ENCODE measurements around the gene ILDR2. TPM values are rescaled to one million over a fixed set of nuclear protein-coding genes. Genes with fewer than 3 reads are reported as not detected.

The ILDR2 gene
- total and polyA plus RNA-seq, 9 of the 15 experiments (the other 6 are each of a cell fraction or from before 2014, with no cell fraction given), result 0.03 to 0.31 (median 0.18) TPM; not detected in 2

DNA sequence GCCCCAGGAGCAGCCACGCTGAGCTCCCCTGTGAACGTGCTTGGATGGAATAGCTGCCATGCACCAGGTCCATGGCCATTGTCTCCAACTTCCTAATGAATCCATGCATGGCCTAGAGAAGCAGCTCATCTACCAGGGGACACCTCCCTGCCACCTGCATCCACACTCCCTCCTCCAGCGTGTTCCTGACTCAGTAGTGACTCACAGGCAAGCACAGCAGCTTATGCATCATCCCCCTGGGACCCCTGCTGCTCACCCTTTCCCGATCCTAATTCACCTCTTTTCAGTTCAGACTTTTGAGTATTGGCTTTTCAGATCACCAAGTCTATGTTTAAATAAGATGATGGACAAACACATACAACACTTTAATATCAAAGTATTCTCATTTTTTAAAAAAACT, 59.4 kb downstream of the ILDR2 start (continued):
- TF ChIP-seq, protein P1, sequence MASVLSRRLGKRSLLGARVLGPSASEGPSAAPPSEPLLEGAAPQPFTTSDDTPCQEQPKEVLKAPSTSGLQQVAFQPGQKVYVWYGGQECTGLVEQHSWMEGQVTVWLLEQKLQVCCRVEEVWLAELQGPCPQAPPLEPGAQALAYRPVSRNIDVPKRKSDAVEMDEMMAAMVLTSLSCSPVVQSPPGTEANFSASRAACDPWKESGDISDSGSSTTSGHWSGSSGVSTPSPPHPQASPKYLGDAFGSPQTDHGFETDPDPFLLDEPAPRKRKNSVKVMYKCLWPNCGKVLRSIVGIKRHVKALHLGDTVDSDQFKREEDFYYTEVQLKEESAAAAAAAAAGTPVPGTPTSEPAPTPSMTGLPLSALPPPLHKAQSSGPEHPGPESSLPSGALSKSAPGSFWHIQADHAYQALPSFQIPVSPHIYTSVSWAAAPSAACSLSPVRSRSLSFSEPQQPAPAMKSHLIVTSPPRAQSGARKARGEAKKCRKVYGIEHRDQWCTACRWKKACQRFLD (CRISPR knock-in tag; IDR thresholded peaks at IDR 0.05), result no peak
- TF ChIP-seq, protein P2, sequence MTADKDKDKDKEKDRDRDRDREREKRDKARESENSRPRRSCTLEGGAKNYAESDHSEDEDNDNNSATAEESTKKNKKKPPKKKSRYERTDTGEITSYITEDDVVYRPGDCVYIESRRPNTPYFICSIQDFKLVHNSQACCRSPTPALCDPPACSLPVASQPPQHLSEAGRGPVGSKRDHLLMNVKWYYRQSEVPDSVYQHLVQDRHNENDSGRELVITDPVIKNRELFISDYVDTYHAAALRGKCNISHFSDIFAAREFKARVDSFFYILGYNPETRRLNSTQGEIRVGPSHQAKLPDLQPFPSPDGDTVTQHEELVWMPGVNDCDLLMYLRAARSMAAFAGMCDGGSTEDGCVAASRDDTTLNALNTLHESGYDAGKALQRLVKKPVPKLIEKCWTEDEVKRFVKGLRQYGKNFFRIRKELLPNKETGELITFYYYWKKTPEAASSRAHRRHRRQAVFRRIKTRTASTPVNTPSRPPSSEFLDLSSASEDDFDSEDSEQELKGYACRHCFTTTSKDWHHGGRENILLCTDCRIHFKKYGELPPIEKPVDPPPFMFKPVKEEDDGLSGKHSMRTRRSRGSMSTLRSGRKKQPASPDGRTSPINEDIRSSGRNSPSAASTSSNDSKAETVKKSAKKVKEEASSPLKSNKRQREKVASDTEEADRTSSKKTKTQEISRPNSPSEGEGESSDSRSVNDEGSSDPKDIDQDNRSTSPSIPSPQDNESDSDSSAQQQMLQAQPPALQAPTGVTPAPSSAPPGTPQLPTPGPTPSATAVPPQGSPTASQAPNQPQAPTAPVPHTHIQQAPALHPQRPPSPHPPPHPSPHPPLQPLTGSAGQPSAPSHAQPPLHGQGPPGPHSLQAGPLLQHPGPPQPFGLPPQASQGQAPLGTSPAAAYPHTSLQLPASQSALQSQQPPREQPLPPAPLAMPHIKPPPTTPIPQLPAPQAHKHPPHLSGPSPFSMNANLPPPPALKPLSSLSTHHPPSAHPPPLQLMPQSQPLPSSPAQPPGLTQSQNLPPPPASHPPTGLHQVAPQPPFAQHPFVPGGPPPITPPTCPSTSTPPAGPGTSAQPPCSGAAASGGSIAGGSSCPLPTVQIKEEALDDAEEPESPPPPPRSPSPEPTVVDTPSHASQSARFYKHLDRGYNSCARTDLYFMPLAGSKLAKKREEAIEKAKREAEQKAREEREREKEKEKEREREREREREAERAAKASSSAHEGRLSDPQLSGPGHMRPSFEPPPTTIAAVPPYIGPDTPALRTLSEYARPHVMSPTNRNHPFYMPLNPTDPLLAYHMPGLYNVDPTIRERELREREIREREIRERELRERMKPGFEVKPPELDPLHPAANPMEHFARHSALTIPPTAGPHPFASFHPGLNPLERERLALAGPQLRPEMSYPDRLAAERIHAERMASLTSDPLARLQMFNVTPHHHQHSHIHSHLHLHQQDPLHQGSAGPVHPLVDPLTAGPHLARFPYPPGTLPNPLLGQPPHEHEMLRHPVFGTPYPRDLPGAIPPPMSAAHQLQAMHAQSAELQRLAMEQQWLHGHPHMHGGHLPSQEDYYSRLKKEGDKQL (CRISPR knock-in tag; IDR thresholded peaks at IDR 0.05; ENCODE audit: borderline replicate concordance), result no peak
- TF ChIP-seq ZKSCAN3 (CRISPR knock-in tag; IDR thresholded peaks at IDR 0.05) (no peak), NBN (IDR thresholded peaks at IDR 0.05; ENCODE audit: low read depth) (no peak), ELK3 (CRISPR knock-in tag; IDR thresholded peaks at IDR 0.05) (no peak), MTA3 (IDR thresholded peaks at IDR 0.05; ENCODE audit: borderline replicate concordance) (no peak), ZNF24 (IDR thresholded peaks at IDR 0.05) (no peak), ZSCAN29 (IDR thresholded peaks at IDR 0.05) (no peak)
- TF ChIP-seq, protein P3, sequence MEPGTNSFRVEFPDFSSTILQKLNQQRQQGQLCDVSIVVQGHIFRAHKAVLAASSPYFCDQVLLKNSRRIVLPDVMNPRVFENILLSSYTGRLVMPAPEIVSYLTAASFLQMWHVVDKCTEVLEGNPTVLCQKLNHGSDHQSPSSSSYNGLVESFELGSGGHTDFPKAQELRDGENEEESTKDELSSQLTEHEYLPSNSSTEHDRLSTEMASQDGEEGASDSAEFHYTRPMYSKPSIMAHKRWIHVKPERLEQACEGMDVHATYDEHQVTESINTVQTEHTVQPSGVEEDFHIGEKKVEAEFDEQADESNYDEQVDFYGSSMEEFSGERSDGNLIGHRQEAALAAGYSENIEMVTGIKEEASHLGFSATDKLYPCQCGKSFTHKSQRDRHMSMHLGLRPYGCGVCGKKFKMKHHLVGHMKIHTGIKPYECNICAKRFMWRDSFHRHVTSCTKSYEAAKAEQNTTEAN (CRISPR knock-in tag; IDR thresholded peaks at IDR 0.05), result no peak
- TF ChIP-seq, protein P4, sequence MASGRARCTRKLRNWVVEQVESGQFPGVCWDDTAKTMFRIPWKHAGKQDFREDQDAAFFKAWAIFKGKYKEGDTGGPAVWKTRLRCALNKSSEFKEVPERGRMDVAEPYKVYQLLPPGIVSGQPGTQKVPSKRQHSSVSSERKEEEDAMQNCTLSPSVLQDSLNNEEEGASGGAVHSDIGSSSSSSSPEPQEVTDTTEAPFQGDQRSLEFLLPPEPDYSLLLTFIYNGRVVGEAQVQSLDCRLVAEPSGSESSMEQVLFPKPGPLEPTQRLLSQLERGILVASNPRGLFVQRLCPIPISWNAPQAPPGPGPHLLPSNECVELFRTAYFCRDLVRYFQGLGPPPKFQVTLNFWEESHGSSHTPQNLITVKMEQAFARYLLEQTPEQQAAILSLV (tag; IDR thresholded peaks at IDR 0.05), result no peak

Data from K562 (cell line).